EL (cell line): ENCODE results near the gene KPTN.
A peak's percentile ranks its signal among the peaks of the same experiment; 100 is the strongest.

Experiments
- DNase-seq: peaks from one replicate; pipeline ENCODE4 v3.0.0-alpha.2; 2016

KPTN gene

DNA sequence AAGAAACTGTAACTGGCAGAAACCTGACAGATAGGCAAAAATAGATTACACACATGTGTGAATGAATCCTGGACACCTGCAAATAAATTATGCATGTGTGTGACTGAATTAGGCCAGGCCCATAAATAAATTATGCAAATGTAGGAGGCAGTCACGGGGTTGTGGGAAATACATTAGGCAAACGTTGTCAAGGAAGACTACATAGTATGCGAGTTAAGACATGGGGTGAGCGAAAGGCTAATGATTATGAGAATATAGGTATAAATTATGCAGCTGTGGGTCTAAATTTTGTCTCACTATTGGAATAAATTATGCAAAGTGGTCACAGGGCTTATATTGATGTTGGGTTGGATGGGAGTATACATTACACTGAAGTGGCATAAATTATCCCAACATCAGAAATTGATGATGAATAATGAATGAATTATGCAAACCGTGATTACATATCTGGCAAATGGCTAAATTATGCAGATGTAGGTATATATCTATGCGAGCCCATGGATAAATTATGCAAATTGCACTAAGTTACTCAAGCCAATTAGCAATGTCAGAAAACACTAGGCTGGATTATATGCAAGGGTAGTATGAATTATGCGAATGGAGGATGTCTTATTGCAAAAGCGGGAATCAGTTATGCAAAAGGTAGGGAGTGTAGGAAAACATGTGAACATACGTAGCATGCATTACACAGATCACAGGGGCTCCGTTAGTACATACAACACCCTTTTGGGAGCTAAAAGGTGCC lies 19.2 kb downstream of the KPTN start:
- no peak for DNase-seq

- no peak for DNase-seq
Observed at GRCh38 chr19:47461876-47462275, 22.1 kb downstream of the KPTN start.

DNA sequence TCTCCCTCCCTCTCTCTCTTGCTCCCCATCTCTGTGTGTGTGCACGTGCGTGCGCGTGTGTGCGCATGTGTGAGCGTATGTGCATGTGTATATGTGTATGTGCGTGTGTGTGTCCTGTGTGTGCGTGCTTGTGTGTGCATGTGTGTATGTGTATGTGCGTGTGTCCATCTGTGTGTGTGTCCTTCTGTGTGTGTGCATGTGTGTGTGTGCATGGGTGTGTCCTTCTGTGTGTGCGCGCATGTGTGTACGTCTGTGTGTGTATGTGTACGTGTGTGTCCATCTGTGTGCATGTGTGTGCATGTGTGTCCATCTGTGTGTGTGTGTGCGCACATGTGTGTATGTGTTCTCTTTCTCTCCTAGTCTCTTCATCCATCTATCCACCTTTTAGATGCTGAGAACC lies 24.5 kb downstream of the KPTN start:
- DNase-seq = no peak

DNA sequence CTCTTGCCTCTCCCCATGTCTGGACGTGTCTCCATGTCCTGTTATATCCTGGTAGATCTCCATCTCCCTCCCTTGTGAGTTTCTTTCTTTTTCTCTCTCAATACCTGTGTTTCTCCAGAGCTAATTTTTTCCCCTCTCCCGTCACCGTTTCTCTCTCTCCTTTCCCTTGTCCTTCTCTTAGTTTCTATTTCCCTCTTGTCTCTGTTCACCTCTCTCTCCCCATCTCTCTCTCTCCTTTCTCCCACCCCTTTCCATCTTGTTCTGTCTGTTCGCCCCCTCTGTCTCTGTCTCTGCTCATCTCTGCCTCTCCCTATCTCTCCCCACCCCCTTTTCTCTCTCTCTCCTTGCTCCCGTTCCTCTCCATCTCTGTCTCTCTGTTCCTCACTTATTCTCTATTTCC lies 25.3 kb downstream of the KPTN start:
- DNase-seq = no peak

GRCh38 chr19:47456721-47457474 lies 27.1 kb downstream of the KPTN start:
- DNase-seq = no peak

- no peak for DNase-seq
Observed at GRCh38 chr19:47450478-47450877, 33.5 kb downstream of the KPTN start.

GRCh38 chr19:47448360-47448727 lies 35.7 kb downstream of the KPTN start:
- DNase-seq = no peak

GRCh38 chr19:47447470-47448359 lies 36.3 kb downstream of the KPTN start:
- peak; percentile 33 for DNase-seq

- DNase-seq = peak; percentile 22
Observed at GRCh38 chr19:47446534-47447469, 37.2 kb downstream of the KPTN start.

- peak; percentile 32 for DNase-seq
Observed at GRCh38 chr19:47445937-47446402, 38.0 kb downstream of the KPTN start.

DNA sequence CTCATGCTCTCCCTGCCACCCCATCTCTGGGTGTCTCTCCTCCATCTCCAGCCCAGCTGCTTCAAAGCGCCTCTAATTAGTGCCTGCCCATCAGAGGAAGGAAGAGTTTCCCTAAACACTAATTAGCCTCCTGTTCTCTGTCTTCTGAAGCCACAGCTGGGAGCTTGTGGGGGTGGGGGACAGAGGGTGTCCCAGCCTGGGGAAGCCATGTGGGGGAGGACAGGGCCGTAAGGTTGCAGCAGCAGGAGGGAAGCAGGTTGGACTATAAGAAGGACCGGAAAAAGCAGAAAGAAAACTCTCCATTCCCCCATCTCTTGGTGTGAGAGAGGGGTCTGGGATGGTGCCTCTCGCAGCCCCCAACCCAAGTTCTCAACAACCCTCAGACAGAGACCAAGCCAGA lies 38.5 kb downstream of the KPTN start:
- no peak for DNase-seq

DNA sequence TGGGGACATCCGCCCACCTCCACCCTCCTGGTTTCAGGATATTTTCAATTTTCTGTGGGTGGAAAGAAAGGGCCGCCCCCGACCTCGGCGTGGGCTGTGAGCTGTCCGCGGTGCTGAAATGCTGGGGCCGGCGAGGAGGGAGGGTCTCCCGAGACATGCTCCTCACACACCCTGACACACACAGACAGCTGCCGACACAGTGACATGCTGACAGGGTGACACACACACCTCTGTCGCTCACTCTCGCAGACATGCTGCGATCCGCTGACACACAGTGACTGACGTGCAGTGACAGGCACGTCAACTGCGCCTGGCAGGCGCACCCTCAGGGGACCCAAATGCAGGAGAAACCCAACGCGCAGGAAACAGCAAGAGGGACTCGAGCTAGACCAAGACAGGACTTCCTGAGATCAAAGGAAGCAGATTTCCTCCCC lies 39.6 kb downstream of the KPTN start:
- DNase-seq = no peak

DNA sequence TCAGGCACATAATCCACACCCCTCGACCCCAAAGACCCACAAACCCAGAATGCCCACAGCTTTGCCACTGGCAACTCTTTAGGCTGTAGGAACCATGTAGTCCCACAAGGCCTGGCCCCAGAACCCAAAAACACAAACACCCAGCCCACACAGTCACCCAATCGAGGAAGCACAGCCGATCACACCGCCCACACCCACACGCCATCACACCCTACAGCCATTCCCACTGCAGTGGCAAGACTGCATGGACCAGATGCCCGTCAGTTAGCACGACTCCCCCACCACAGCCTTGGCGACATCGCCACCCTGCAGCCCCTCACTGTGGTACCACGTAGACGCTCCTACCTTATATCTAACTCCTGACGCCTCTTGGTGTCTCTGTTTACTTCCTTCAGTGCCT lies 40.7 kb downstream of the KPTN start:
- no peak for DNase-seq

- DNase-seq = no peak
Observed at GRCh38 chr19:47438793-47439220, 45.2 kb downstream of the KPTN start.

DNA sequence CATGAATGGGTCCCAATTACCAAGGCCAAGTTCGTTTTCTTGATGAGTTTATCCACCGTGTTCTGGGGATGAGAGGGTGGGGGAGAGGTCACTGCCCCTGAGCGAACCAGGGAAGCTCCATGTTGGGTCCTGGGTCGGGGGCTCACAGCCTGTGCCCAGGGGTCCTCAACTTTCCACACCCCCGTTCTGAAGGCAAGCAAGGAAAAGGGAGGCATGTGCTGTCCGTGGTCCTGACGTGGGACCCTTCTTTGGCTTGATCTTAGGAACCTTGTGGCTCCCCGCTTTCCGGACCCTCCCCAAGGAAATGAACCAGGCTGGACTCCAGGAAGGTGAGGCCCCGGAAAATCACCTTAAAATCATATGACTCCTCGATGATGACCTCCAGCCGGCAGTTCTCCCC lies 46.5 kb downstream of the KPTN start:
- no peak for DNase-seq

DNA sequence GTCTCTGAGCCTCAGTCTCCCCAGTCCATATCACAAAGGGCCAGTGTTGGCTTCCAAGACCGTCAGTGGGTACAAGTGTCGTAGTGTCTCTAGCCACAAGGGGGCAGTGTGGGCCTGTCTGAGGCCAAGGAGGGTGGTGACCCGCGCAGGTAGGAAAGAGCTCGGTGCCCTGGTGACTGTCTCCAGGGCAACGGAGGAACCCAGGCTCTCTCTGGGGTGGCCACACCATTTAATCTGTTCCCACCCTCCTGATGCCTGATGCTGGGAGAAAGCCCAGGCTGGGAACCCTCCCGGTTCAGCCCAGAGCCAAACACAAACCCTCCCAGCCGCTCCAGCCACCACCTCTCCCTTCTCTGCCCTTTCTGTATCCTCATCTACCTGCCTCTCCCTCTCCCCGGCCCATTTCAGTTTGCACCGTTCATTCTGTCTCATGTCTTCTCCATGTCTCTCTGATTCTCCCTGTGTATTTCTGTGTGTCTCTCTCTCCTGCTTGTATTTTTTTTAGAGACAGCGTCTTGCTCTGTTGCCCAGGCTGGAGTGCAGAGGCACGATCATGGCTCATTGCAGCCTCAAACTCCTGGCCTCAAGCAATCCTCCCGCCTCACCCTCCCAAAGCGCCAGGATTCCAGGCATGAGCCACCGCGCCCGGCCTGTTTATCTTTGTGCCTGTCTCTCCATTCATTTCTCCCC lies 47.2 kb downstream of the KPTN start:
- peak; percentile 58 for DNase-seq

DNA sequence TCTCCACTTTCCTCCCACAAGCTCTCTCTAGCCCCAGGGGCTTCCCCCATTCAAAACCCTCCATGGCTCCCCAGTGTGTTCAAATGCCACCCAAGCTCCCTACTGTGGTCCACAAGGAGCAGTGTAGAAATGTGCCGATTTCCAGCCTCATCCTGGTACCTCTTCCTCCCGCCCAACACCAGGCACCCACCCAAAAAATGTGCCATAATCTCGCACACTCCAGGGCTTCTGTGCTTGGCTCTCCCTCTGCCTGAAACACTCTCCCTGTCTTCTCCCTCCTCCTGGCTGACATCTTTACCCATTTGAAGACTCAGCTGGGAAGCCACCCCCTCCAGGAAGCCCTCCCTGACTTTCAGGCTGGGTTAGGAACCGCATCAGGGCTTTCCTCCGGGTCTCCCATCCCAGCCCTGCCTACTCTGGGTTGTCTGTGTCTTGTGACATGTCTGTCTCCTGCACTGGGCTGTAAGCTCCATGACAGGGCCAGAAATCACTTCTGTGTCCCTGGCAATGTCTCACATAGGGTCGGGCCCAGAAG lies 48.1 kb downstream of the KPTN start:
- no peak for DNase-seq

- DNase-seq = no peak
Observed at GRCh38 chr19:47435196-47435595, 48.8 kb downstream of the KPTN start.

GRCh38 chr19:47434088-47434487 lies 49.9 kb downstream of the KPTN start:
- DNase-seq = no peak

DNA sequence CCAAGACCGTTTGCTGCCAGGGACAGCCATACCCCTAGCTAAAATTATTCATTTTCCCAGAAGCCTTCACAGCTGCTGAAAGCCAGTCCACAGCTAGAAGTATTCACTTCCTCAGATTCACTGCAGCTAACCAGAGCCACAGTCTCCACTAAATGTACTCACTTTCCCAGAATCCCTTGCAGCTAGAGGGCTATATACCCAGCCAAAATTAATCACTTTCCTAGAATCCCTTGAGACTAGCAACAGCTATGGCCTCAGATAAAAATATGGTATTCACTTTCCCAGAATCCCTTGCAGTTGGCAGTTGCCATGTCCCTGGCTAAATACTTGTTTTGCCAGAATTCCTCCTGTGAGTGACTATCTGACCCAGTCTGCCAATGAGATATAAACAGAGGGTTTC lies 50.9 kb downstream of the KPTN start:
- no peak for DNase-seq

- no peak for DNase-seq
Observed at GRCh38 chr19:47432499-47432898, 51.5 kb downstream of the KPTN start.
